NB4 (cell line): ENCODE measurements around the gene MMP8.

Experiments
- MYC ChIP-seq: IDR thresholded peaks from 2 replicates; pipeline ENCODE4 v1.6.1; 2011; ENCODE audit warnings: low read depth, low read length
- POLR2A ChIP-seq: IDR thresholded peaks from 2 replicates; pipeline ENCODE4 v1.6.1; 2011; ENCODE audit warnings: mild to moderate bottlenecking; ENCODE audit not compliant: insufficient read length; ENCODE audit errors: extremely low read depth
- TF ChIP-seq, protein P1 (sequence below): IDR thresholded peaks from one replicate; pipeline ENCODE4 v1.5.1; 2012; ENCODE audit warnings: low read depth, low read length

DNA sequence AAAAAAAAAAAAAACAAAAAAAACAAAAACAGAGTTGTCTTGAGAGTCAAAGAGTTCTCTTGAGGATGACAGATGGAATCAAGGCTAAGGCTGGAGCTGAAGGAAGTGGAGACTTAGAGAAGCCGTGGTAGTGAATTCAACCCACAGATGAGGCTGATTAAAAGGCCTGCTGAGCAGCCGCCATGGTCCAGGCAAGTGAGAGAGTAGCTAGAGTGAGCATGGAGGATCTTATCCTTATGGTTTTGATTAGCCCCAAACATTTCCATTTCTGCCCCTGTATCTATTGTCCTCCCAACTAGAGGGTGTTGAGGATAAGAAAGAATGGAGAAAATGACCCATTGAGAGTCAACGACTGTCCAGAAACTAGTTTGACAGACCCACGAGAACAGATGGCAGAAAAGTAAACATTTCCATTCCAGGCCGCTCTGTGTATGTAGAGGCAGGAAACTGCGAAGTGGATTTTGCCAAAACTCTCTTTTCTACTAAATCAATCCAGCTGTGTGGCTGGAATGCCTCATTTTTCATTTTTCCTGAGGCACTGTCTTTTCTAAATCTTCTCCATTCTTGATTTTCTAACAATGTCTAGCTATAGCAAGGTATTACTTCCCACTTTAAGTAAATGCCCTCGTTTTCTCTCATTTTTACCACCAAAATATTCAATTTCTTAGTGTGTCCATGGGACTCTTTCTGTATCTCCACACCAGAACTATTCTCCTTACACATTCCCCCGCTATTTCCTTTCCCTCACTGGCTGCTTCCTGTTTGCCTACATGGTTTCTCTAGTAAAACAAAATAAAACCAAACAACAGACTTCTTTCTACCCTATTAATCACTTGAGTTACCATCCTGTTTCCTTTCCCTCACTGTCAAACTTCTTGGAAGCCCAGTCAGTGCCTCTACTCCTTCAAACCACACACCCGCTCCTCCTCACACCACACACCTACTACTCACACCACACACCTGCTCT, 5.4 kb upstream of the MMP8 start:
- no peak for TF ChIP-seq POLR2A
- TF ChIP-seq, protein P1, sequence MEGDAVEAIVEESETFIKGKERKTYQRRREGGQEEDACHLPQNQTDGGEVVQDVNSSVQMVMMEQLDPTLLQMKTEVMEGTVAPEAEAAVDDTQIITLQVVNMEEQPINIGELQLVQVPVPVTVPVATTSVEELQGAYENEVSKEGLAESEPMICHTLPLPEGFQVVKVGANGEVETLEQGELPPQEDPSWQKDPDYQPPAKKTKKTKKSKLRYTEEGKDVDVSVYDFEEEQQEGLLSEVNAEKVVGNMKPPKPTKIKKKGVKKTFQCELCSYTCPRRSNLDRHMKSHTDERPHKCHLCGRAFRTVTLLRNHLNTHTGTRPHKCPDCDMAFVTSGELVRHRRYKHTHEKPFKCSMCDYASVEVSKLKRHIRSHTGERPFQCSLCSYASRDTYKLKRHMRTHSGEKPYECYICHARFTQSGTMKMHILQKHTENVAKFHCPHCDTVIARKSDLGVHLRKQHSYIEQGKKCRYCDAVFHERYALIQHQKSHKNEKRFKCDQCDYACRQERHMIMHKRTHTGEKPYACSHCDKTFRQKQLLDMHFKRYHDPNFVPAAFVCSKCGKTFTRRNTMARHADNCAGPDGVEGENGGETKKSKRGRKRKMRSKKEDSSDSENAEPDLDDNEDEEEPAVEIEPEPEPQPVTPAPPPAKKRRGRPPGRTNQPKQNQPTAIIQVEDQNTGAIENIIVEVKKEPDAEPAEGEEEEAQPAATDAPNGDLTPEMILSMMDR: no peak
- no peak for TF ChIP-seq MYC
